Measurements from ENCODE around the gene ING3. TPM values are rescaled to one million over a fixed set of nuclear protein-coding genes. Genes with fewer than 3 reads are reported as not detected.
A peak's percentile ranks its signal among the peaks of the same experiment; 100 is the strongest.

Gene ING3
- total RNA-seq, 1 donor from 2014 or later, result 26.7 TPM

GRCh38 chr7:120933475-120933874 is 17.1 kb upstream of the ING3 start:
- DNase-seq (ENCODE audit: low spot score), result no peak
- Mint-ChIP-seq H3K9me3 (no peaks in the 10 kb centered on the region), H3K36me3 (ENCODE audit: low read depth) (no peaks in the 10 kb centered on the region), H3K4me3 (no peak overlapping the region), H3K4me1 (ENCODE audit: low read depth) (peaks cover 6% of the 10 kb centered on the region), H3K27me3 (ENCODE audit: insufficient read depth) (peaks cover 8% of the 10 kb centered on the region), H3K27ac (no peak overlapping the region)
- intact Hi-C loops (cut with micrococcal nuclease), result no loop called here

- intact Hi-C loops (cut with micrococcal nuclease), result no loop called here
- Mint-ChIP-seq H3K27me3 (ENCODE audit: insufficient read depth) (peaks cover 11% of the 10 kb centered on the region), H3K27ac (no peak overlapping the region), H3K9me3 (no peaks in the 10 kb centered on the region), H3K4me3 (no peak overlapping the region), H3K4me1 (ENCODE audit: low read depth) (no peaks in the 10 kb centered on the region), H3K36me3 (ENCODE audit: low read depth) (no peaks in the 10 kb centered on the region)
- DNase-seq (ENCODE audit: low spot score), result no peak
Measured at GRCh38 chr7:120939345-120939744, 11.2 kb upstream of the ING3 start.

GRCh38 chr7:120941064-120941463 is 9.5 kb upstream of the ING3 start:
- intact Hi-C loops (cut with micrococcal nuclease), result loop anchor here (1.0 kb wide), 2 partner anchors 135 to 149 kb away; no protein-coding TSS in a partner anchor
- Mint-ChIP-seq H3K4me1 (ENCODE audit: low read depth) (no peaks in the 10 kb centered on the region), H3K4me3 (no peak overlapping the region), H3K36me3 (ENCODE audit: low read depth) (no peaks in the 10 kb centered on the region), H3K27ac (no peak overlapping the region), H3K27me3 (ENCODE audit: insufficient read depth) (peaks cover 15% of the 10 kb centered on the region), H3K9me3 (no peaks in the 10 kb centered on the region)
- no peak for DNase-seq (ENCODE audit: low spot score)

GRCh38 chr7:120941856-120942255 is 8.7 kb upstream of the ING3 start:
- DNase-seq (ENCODE audit: low spot score), result no peak
- Mint-ChIP-seq H3K27me3 (ENCODE audit: insufficient read depth) (peaks cover 18% of the 10 kb centered on the region), H3K4me1 (ENCODE audit: low read depth) (no peaks in the 10 kb centered on the region), H3K27ac (no peak overlapping the region), H3K36me3 (ENCODE audit: low read depth) (no peaks in the 10 kb centered on the region), H3K4me3 (no peak overlapping the region), H3K9me3 (no peaks in the 10 kb centered on the region)
- intact Hi-C loops (cut with micrococcal nuclease), result loop anchor here (1.0 kb wide), 2 partner anchors 136 to 150 kb away; no protein-coding TSS in a partner anchor

GRCh38 chr7:120942861-120943260 is 7.7 kb upstream of the ING3 start:
- Mint-ChIP-seq H3K27me3 (ENCODE audit: insufficient read depth) (peaks cover 23% of the 10 kb centered on the region), H3K4me1 (ENCODE audit: low read depth) (no peaks in the 10 kb centered on the region), H3K27ac (no peak overlapping the region), H3K36me3 (ENCODE audit: low read depth) (no peaks in the 10 kb centered on the region), H3K9me3 (no peaks in the 10 kb centered on the region), H3K4me3 (no peak overlapping the region)
- intact Hi-C loops (cut with micrococcal nuclease), result no loop called here
- DNase-seq (ENCODE audit: low spot score), result no peak

GRCh38 chr7:120944826-120945562 is 5.6 kb upstream of the ING3 start:
- Mint-ChIP-seq H3K4me1 (ENCODE audit: low read depth) (peaks cover 13% of the 10 kb centered on the region), H3K9me3 (no peaks in the 10 kb centered on the region), H3K27ac (no peak overlapping the region), H3K27me3 (ENCODE audit: insufficient read depth) (peaks cover 25% of the 10 kb centered on the region), H3K4me3 (no peak overlapping the region), H3K36me3 (ENCODE audit: low read depth) (no peaks in the 10 kb centered on the region)
- intact Hi-C loops (cut with micrococcal nuclease), result no loop called here
- DNase-seq (ENCODE audit: low spot score), result no peak

- no peak for DNase-seq (ENCODE audit: low spot score)
- Mint-ChIP-seq H3K4me3 (no peak overlapping the region), H3K27me3 (ENCODE audit: insufficient read depth) (peaks cover 18% of the 10 kb centered on the region), H3K4me1 (ENCODE audit: low read depth) (peaks cover 19% of the 10 kb centered on the region), H3K36me3 (ENCODE audit: low read depth) (peaks cover 6% of the 10 kb centered on the region), H3K27ac (no peak overlapping the region), H3K9me3 (no peaks in the 10 kb centered on the region)
- intact Hi-C loops (cut with micrococcal nuclease), result no loop called here
Measured at GRCh38 chr7:120947980-120948379, 2.6 kb upstream of the ING3 start.

- Mint-ChIP-seq H3K4me3 (peak overlapping the region; percentile 87), H3K36me3 (ENCODE audit: low read depth) (peaks cover 10% of the 10 kb centered on the region), H3K27ac (peak overlapping the region; percentile 92)
Measured at GRCh38 chr7:120949393-120949911, 1.1 kb upstream of the ING3 start.

GRCh38 chr7:120949998-120950538 is 509 bp upstream of the ING3 start:
- Mint-ChIP-seq H3K4me1 (ENCODE audit: low read depth) (peaks cover 29% of the 10 kb centered on the region), H3K9me3 (no peaks in the 10 kb centered on the region), H3K36me3 (ENCODE audit: low read depth) (peaks cover 12% of the 10 kb centered on the region), H3K4me3 (peak overlapping the region; percentile 87), H3K27ac (peak overlapping the region; percentile 92), H3K27me3 (ENCODE audit: insufficient read depth) (peaks cover 14% of the 10 kb centered on the region)
- intact Hi-C loops (cut with micrococcal nuclease), result loop anchor here (1.0 to 10.0 kb wide), 5 partner anchors 93 to 581 kb away; partner anchors contain the start of genes FAM3C and TSPAN12
- no peak for DNase-seq (ENCODE audit: low spot score)

More at GRCh38 chr7:120949393-120949911, 1.1 kb upstream of the ING3 start:
- Mint-ChIP-seq H3K4me1 (ENCODE audit: low read depth) (peaks cover 23% of the 10 kb centered on the region), H3K27me3 (ENCODE audit: insufficient read depth) (peaks cover 14% of the 10 kb centered on the region), H3K9me3 (no peaks in the 10 kb centered on the region)
- no peak for DNase-seq (ENCODE audit: low spot score)
- intact Hi-C loops (cut with micrococcal nuclease), result no loop called here

GRCh38 chr7:120951309-120951699 is 727 bp downstream of the ING3 start:
- Mint-ChIP-seq H3K27me3 (ENCODE audit: insufficient read depth) (peaks cover 9% of the 10 kb centered on the region), H3K36me3 (ENCODE audit: low read depth) (peaks cover 21% of the 10 kb centered on the region), H3K4me3 (peak overlapping the region; percentile 87), H3K27ac (peak overlapping the region; percentile 92), H3K9me3 (no peaks in the 10 kb centered on the region), H3K4me1 (ENCODE audit: low read depth) (peaks cover 40% of the 10 kb centered on the region)
- DNase-seq (ENCODE audit: low spot score), result no peak
- intact Hi-C loops (cut with micrococcal nuclease), result loop anchor here (1.0 to 10.0 kb wide), 5 partner anchors 36 to 579 kb away; partner anchors contain the start of gene TSPAN12

- Mint-ChIP-seq H3K4me1 (ENCODE audit: low read depth) (peaks cover 42% of the 10 kb centered on the region), H3K36me3 (ENCODE audit: low read depth) (peaks cover 23% of the 10 kb centered on the region), H3K9me3 (no peaks in the 10 kb centered on the region), H3K27me3 (ENCODE audit: insufficient read depth) (peaks cover 7% of the 10 kb centered on the region), H3K4me3 (peak overlapping the region; percentile 87), H3K27ac (peak overlapping the region; percentile 92)
- DNase-seq (ENCODE audit: low spot score), result no peak
- intact Hi-C loops (cut with micrococcal nuclease), result loop anchor here (1.0 to 10.0 kb wide), 5 partner anchors 35 to 579 kb away; partner anchors contain the start of gene TSPAN12
Measured at GRCh38 chr7:120951826-120952225, 1.2 kb downstream of the ING3 start.

- Mint-ChIP-seq H3K27me3 (ENCODE audit: insufficient read depth) (no peaks in the 10 kb centered on the region), H3K4me1 (ENCODE audit: low read depth) (peaks cover 42% of the 10 kb centered on the region), H3K27ac (peak overlapping the region; percentile 77), H3K4me3 (no peak overlapping the region), H3K9me3 (no peaks in the 10 kb centered on the region), H3K36me3 (ENCODE audit: low read depth) (peaks cover 38% of the 10 kb centered on the region)
- no peak for DNase-seq (ENCODE audit: low spot score)
- intact Hi-C loops (cut with micrococcal nuclease), result loop anchor here (10.0 kb wide), 1 partner anchor 409 kb away; no protein-coding TSS in a partner anchor
Measured at GRCh38 chr7:120955577-120956149, 5.1 kb downstream of the ING3 start.

Measured in activated T-helper 1 cell treated with anti-CD3 and anti-CD28 coated beads, Interleukin-12 subunit alpha, Interleukin-12 subunit beta, Interleukin-2, Interleukin-4 antibody, amounts not matched to agents 30 ng/mL and 10 ng/mL and 1 ng/mL, durations not matched to agents 14 hours and 24 hours and 36 hours (primary cell).